ENCODE data around the gene DCHS2. TPM values are rescaled to one million over a fixed set of nuclear protein-coding genes. Genes with fewer than 3 reads are reported as not detected.
"Not testable (repeated sequence)": the region's sequence is repeated elsewhere in the genome, so short reads cannot be mapped to it uniquely, and the experiment has no call there.

DCHS2 gene
- polyA plus RNA-seq, 3 donors, result under 0.01 to 0.12 (median 0.01) TPM

DNA sequence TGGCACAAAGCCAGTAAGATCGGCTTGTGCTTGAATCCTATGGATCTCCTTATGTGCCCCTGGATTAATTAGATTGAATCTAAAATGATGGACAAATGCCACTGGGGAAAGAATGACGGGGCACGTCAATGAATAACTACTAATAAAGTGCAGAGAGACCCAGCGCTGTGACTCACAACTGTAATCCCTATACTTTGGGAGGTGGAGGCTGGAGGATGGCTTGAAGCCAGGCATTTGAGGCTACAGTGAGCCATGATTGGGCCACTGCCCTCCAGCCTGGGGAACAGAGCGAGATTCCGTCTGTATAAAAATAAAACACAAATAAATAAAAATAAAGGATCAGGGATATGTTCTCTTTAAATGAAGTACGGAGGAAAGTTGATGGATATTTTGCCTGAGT, 179.4 kb downstream of the DCHS2 start:
- 86 to 90% (median 90%) methylated on average over 7 of the region's 7 CpGs for WGBS, 3 donors
- H3K27ac ChIP-seq (ENCODE audit: low read depth, low read length), result no peak overlapping the region

DNA sequence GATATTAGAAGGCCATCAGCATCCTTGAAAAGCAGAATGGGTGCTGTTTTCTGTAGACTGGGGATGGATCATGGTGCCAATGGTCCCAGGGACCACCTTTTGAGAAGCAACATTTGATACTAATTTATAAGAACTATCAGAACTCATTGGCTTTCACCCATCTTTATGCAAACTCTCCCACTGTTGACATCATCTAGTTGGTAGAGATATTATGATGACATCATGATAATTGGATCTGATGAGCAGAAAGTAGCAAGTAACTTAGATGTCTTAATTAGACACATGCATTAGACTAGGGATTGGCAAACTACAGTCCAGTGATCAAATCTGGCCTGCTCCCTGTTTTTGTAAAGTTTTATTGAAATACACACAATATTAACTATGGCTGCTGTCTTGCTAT, 181.0 kb downstream of the DCHS2 start:
- no peak overlapping the region for H3K27ac ChIP-seq (ENCODE audit: low read depth, low read length)

DNA sequence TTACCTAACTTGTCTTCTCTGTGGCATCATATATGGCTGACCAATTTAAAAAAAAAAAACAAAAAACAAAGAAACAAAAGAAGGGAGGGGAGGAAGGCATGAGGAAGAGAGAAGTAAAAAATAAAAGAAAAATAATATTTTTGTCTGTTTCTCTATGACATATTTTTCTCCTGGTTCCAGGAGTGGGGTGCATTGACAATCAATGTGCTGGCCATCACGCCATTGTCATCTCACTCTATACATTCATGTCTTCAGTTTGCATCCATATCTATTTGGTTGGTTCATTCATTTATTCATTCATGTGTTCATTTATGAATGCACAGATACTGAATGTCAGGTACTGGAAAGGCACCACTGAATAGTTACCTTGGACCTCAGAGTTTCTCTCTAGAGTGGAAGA, 183.4 kb downstream of the DCHS2 start:
- WGBS, 3 donors, result 81 to 91% (median 86%) methylated on average over 1 of the region's 1 CpG

DNA sequence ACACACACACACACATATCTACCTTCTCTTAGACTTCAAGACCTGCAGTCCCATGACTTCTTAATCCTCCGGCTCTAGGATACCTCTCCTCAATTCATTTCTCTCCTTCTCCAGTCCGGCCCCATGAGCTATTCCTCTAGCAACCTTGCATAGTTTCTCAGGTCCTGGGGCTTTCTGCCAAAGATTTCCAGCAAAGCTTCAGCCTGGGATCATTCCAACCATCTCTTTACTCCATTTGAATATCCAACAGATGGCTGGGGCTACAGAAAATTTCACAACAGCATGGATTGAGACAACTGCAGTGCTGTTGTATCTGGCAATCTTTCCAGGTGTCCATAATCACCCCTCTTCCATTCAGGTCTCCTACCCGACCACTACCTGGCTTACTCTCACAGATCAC, 184.1 kb downstream of the DCHS2 start:
- no peak overlapping the region for H3K27ac ChIP-seq (ENCODE audit: low read depth, low read length)
- 76 to 81% (median 81%) methylated on average over 3 of the region's 3 CpGs for WGBS, 3 donors

More for the DNA sequence above, 183.4 kb downstream of the DCHS2 start:
- no peak overlapping the region for H3K27ac ChIP-seq (ENCODE audit: low read depth, low read length)

DNA sequence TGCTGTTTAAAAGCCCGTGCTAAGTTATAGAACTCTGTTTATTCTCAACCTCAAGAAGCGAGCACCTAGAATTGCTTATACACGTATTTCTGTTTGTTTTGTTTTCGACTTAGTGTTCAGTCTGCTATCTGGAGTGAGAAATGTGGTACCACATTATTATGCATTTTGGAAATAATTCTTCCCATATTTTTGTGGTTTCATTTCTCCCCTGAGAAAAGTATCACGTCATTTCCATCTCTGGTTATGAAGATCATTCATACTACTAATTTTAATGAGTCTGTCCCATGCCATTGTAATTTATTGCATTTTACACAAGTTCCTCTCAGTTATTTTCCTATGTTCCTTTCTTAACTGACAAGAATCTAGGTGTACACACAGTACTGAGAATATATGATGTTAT, 186.0 kb downstream of the DCHS2 start:
- 56 to 77% (median 68%) methylated on average over 5 of the region's 5 CpGs for WGBS, 3 donors
- H3K27ac ChIP-seq (ENCODE audit: low read depth, low read length), result no peak overlapping the region

DNA sequence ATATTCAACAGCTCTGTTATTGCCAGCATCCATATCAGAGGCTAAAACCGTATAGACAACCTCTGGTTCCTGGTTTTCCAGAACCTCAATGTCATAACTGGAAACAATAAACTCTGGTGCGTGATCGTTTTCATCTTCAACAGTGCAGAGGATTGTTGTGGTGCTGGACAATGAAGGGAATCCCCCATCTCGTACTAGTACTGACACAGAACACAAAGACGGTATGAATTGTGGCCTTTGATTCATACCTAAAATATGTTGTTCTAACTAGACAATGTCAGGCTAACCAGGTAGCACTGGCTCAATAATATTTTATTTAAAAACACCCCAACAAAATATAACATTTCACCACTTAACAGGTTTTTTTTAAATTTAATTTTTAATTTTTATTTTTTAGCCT, 186.9 kb downstream of the DCHS2 start:
- WGBS, 3 donors, result 83 to 88% (median 87%) methylated on average over 5 of the region's 5 CpGs
- no peak overlapping the region for H3K27ac ChIP-seq (ENCODE audit: low read depth, low read length)

DNA sequence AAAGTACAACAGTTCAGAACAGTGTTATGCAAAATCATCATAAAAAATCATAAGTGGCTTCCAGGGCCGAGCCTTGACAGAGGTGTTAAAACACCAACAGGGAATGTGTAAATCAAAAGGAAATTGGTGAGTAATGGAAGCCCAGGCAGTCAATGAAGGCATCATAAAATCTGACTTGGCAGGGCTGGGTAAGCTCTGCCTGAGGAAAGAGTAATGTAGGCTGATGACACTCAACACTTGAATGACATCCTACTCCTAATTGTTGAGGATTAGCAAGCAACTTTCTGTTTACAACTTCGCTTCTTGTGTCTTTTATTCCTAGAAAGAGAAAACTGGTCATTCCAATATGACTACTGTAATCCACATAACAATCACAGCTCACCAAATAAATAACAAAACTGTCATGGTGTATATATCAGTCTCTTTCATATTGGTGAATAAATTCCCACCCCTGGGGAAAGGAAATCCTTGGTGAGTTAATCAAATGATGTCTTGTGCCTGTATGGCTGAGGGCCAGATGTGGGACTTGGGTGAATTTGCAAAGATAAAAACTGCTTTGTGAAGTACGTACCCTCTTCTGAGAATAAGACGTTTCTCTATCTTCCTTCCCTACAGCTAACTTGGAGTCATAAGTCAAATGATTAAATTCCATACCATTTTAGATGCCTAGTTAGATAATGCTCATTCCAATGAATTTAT, 196.8 kb downstream of the DCHS2 start:
- 76 to 78% (median 78%) methylated on average over 4 of the region's 4 CpGs for WGBS, 3 donors
- H3K27ac ChIP-seq (ENCODE audit: low read depth, low read length), result no peak overlapping the region

DNA sequence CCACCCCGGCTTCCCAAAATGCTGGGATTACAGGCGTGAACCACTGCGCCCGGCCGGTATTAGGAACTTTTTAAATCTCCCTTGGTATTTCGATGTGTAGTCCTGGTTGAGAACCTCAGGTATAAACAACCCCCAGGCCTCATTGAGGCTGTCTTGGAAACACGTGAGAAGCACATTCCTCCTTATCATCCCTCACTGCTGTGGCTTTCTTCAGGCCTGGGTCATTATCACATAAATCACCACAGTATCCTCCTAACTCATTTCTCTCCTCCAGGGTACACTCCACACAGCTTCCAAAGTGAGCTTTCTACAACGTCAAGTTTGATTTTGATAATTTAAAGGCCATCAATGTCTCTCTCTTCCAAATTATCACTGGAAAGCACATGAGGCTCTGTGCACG, 198.2 kb downstream of the DCHS2 start:
- 86 to 91% (median 87%) methylated on average over 9 of the region's 9 CpGs for WGBS, 3 donors

DNA sequence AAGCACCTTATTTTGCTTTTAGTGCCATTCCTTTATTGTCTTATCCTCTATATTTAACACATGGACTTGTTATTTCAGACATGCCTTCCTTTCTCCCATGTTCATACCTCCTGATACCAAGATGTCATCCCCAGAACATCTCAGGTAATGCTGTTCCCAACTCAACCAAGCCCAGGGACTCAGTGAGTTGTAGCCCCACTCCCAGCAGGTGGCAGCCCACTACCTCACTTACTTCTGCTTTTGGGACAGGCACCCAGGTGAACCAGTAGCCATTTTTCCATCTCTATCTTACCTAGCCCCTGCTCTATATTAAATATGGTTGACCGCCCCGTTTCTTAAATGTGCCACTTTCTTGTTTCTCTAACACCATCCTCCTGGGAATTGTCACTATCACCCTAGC, 199.0 kb downstream of the DCHS2 start:
- 90 to 97% (median 92%) methylated on average over 2 of the region's 2 CpGs for WGBS, 3 donors
- no peak overlapping the region for H3K27ac ChIP-seq (ENCODE audit: low read depth, low read length)

More for the DNA sequence above, 198.2 kb downstream of the DCHS2 start:
- no peak overlapping the region for H3K27ac ChIP-seq (ENCODE audit: low read depth, low read length)

DNA sequence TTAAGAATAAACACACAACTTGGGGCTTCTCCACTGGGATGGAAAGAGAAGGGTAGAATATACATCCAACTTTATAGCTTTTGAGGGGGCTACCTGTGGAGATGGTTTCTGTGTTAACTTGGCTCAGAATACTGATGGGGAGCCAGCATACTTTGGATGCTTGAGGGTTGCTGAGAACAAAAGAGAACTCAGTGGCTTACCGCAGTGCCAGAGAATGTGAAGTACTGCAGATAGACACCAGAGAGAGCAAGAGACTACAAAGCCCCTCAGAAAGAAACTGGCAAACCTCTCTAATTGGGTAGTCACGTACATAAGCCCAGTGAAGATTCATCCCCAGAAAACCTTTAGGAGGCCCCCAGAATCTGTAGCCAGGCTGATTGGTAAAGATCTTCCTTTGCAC, 214.4 kb downstream of the DCHS2 start:
- no peak overlapping the region for H3K27ac ChIP-seq (ENCODE audit: low read depth, low read length)
- WGBS, 3 donors, result 61 to 86% (median 78%) methylated on average over 2 of the region's 2 CpGs

DNA sequence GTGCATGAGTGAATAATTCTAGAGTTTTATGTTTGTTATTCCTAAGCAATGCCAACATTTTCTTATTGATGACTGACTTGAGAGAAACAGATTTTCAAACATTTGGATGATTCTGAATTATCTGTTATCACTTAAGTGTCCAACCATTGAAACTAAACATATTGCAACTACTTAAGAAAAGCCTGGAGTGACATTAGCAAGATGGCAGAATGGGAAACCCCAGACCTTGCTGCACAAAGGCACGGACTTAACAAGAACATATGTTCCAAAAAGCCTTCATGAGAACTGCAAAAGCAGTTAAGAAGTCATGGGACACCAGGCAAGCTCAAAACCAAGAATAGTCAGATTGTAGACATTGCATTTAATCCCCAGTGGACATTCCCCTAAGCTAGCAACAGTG, 215.1 kb downstream of the DCHS2 start:
- H3K27ac ChIP-seq (ENCODE audit: low read depth, low read length), result no peak overlapping the region
- 46 to 81% (median 69%) methylated on average over 1 of the region's 1 CpG for whole genome bisulfite sequencing, 3 donors

DNA sequence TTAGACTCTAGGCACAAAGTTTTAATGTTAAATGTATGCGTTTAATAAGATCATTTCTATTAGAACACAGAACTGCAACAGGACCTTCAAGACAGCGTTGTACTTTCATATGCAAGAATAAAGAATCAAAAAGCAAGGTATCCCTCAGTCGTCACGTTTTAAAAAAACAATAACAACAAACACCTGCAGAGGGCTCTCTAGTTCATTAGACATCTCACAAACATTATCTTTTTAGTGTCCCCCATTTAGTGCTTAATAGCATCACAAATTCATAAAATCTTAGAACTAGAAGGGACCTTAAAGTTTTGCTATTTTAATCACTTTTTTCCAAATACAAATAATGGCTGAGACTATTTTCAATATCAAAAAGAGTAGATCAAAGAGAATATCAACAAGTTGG, 236.6 kb downstream of the DCHS2 start:
- no peak overlapping the region for H3K27ac ChIP-seq (ENCODE audit: low read depth, low read length)
- 52 to 55% (median 52%) methylated on average over 4 of the region's 4 CpGs for WGBS, 3 donors

DNA sequence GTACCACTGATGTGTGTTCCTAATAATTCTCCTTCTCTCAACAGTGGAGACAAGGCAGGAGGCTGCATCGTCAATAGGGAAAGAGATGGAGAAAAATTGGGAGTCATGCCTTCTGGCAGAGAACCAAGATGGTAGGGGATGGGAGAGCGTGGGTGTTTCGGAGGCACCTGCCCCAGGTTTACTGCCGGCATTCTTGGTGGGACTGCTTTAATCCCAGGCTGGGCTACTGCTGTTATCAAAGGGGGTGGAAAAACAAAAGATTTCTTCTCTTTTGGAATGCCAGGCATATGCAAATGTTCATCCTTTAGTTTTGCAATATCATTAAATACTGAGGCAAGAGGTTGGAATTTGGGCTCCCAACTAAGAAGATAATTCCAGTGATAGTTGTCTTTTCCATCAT, 257.0 kb downstream of the DCHS2 start:
- H3K27ac ChIP-seq (ENCODE audit: low read depth, low read length), result no peak overlapping the region
- 86 to 93% (median 89%) methylated on average over 4 of the region's 4 CpGs for WGBS, 3 donors

DNA sequence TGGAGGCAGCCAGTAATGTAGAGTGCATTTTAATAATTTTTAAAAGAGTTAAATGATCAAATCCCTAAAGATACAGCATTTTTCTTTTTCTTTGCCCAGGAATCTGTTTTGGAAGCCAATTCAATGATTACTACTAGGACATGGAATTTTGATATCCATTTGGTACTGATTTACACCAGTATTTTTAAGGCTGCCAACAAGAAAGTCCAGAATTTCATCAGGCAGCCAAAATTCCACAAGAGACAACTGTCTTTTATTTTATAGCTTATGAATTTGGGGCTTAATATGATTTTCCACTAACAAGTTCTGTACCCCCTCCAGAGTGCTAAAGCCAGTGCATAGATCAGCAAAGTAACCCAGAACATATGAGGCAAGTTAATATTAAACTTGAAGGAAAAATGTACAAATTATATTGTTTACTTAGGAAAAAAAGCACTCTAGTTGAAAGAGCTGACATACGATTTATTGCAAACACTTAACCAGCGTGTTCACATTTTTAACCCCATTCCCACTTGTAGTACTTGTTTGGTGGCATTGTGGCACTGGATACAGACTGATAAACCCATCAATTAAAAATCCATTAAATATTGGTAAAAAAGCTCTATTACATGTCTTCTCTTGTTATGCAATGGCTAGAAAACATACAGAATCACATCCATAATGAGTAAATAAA, 259.7 kb downstream of the DCHS2 start:
- no peak overlapping the region for H3K27ac ChIP-seq (ENCODE audit: low read depth, low read length)
- WGBS, 3 donors, result 18 to 76% (median 49%) methylated on average over 2 of the region's 2 CpGs

DNA sequence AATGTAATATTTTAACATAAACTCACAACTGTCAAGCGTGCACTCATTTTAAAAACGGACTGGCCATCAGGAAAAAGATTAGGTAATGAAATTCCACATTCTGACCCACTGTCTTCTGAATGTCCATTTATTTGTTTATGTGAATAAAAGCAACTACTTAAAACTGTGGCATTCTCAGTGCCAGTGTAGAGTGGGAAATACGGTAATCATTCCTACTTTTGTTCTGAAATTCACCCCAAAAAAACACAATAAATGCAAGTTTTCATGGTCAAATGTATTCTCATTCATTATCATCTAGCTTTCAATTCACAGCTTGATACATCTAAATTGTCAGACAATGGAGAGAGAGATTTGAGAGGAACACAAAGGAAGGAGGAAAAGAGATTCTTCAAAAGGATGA, 260.9 kb downstream of the DCHS2 start:
- H3K27ac ChIP-seq (ENCODE audit: low read depth, low read length), result no peak overlapping the region
- WGBS, 3 donors, result 86 to 90% (median 89%) methylated on average over 3 of the region's 3 CpGs

DNA sequence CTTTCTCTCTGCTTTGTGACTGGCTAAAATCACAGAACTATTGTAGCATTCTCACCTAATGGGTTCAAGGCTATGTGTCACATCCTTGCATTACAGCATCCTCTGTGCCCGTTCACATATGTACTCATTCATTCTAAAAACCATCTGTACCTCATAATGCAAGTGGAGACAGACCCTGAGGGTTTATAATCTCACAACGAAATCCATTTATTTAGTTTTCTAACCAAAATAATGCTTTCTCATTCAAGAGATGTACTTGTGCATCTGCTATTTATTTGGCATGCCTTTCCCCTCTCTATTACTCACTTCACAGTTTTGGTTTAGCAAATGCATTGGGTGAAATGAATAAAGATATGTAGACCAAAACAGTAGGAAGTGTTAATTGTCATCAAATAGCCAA, 261.5 kb downstream of the DCHS2 start:
- no peak overlapping the region for H3K27ac ChIP-seq (ENCODE audit: low read depth, low read length)
- WGBS, 3 donors, result 64 to 85% (median 69%) methylated on average over 2 of the region's 2 CpGs

DNA sequence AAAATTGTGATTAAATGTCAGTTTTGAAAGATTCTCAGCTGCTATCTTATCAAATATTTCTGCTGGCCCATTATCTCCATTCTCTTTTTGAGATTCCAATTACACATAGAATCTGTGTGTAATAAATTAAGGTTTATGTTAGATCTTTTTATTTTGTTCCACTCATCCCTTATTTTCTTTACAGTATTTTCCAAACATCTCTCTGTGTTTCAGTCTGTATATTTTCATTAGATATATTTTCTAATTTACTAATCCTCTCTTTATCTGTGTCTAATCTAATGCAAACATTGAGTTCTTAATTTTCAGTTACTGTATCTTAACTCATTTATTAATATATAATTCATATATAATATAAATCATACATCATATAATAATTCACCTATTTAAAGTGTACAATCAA, 268.7 kb downstream of the DCHS2 start:
- no peak overlapping the region for H3K27ac ChIP-seq (ENCODE audit: low read depth, low read length)

DNA sequence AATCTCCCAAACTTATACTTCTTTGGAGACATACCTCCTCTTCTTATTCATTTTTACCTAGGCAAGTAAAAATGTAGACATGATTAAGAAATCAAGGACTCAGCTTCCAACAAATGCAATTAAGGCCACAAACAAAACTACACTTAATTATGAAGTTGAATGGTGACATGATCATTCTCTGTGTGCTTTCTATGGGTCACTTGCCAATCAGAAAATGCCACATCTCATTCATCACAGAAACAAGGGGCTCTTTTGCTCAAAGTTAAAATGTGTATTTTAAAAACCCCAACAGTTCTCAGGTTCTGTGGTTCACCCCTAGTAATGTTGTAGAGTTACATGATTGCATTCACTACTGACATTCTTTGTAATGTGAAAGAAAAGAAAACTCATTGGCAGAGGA, 273.5 kb downstream of the DCHS2 start:
- no peak overlapping the region for H3K27ac ChIP-seq (ENCODE audit: low read depth, low read length)

DNA sequence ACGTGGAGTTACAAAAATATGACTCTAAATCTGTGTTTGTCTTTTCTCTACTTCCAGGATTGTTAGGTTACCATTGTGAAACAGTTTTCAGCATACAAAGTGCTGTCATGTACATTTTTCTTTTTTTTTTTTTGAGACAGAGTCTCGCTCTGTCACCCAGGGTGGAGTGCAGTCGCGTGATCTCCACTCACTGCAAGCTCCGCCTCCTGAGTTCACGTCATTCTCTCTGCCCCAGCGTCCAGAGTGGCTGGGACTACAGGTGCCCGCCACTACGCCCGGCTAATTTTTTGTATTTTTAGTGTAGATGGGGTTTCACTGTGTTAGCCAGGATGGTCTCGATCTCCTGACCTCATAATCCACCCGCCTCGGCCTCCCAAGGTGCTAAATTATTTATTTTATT, 274.2 kb downstream of the DCHS2 start:
- not testable (repeated sequence) for H3K27ac ChIP-seq (ENCODE audit: low read depth, low read length)
- 79 to 83% (median 80%) methylated on average over 13 of the region's 13 CpGs for WGBS, 3 donors

DNA sequence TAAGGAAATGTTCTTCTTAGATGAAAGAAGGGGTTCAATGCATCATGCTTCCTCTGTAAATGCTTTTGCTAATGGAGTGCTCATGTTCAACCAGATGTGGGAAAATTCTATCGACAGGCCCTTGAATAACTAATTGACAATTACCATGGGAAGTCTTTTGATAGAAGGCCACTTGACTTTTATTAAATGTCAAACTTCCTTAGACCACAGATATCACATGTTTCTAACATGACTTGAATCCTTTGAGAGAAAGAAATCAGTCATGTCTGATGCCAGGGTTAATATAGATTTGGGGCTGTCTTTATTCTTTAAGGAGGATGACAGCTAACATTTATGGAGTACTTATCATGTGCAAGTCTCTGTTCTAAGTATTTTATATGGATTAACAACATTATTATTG, 280.1 kb downstream of the DCHS2 start:
- 91 to 94% (median 91%) methylated on average over 1 of the region's 1 CpG for WGBS, 3 donors
- H3K27ac ChIP-seq (ENCODE audit: low read depth, low read length), result no peak overlapping the region
